Smooth muscle cell (in vitro differentiated cells): ENCODE measurements around the gene RPL15. TPM values are rescaled to one million over a fixed set of nuclear protein-coding genes. Genes with fewer than 3 reads are reported as not detected.

Experiments used
- DNase-seq: peaks from one replicate; lab custom pipeline; 2025; ENCODE audit not compliant: unreplicated experiment; lab: John Stamatoyannopoulos, UW
- H2AFZ ChIP-seq: fragments of 200-600 bp; sonication (generic); 2 replicates; pipeline ENCODE4 v1.6.0; 2016; ENCODE audit warnings: antibody characterized with exemption, low read depth, mild to moderate bottlenecking
- H3F3A ChIP-seq: fragments of 200-600 bp; sonication (generic); 2 replicates; pipeline ENCODE4 v1.6.0; 2017; ENCODE audit warnings: antibody characterized with exemption, low read depth
- H3K27ac ChIP-seq: fragments of 200-600 bp; sonication (generic); 2 replicates; pipeline ENCODE4 v1.5.1; 2016; ENCODE audit warnings: low read depth, mild to moderate bottlenecking
- H3K27me3 ChIP-seq: fragments of 200-600 bp; sonication (generic); 2 replicates; pipeline ENCODE4 v1.6.1; 2016; ENCODE audit warnings: low read depth, mild to moderate bottlenecking
- H3K36me3 ChIP-seq: fragments of 200-600 bp; sonication (generic); 2 replicates; pipeline ENCODE4 v1.5.1; 2016; ENCODE audit warnings: low read depth
- H3K4me1 ChIP-seq: fragments of 200-600 bp; sonication (generic); 2 replicates; pipeline ENCODE4 v1.5.1; 2016; ENCODE audit warnings: low read depth
- H3K4me2 ChIP-seq: fragments of 200-600 bp; sonication (generic); 2 replicates; pipeline ENCODE4 v1.6.0; 2016; ENCODE audit warnings: mild to moderate bottlenecking
- H3K4me3 ChIP-seq: fragments of 200-600 bp; sonication (generic); 2 replicates; pipeline ENCODE4 v1.5.1; 2016; ENCODE audit warnings: mild to moderate bottlenecking
- H3K79me2 ChIP-seq: fragments of 200-600 bp; sonication (generic); 2 replicates; pipeline ENCODE4 v1.6.0; 2016; ENCODE audit warnings: low read depth, mild to moderate bottlenecking
- H3K9ac ChIP-seq: fragments of 200-600 bp; sonication (generic); 2 replicates; pipeline ENCODE4 v1.6.0; 2016; ENCODE audit warnings: low read depth
- H3K9me3 ChIP-seq: fragments of 200-600 bp; sonication (generic); replicated peaks from 2 replicates; pipeline ENCODE4 v1.5.1; 2016; ENCODE audit warnings: low read depth
- H4K20me1 ChIP-seq: fragments of 200-600 bp; sonication (generic); 2 replicates; pipeline ENCODE4 v1.6.0; 2016; ENCODE audit warnings: low read depth
- WGBS: methylation state at CpG from one replicate; pipeline ENCODE4 v1.1.7; 2016; ENCODE audit warnings: low lambda C conversion rate; 5-methylcytosine and 5-hydroxymethylcytosine counted together
- polyA plus RNA-seq: library from polyadenylated mRNA; unstranded; fragments of >200 nt; fragmentation: Nextera tagmentation; extraction: Ambion mirVana; gene quantifications from 2 replicates; pipeline ENCODE4 v1.2.1, GENCODE V29; 2016
- total RNA-seq: library from RNA; depleted of rRNA; stranded (reverse); fragments of >200 nt; gene quantifications from 2 replicates; pipeline ENCODE4 v1.2.3, GENCODE V29; 2014
- TF ChIP-seq, protein P1 (sequence below): fragments of 200-600 bp; sonication (generic); IDR thresholded peaks from 2 replicates; pipeline ENCODE4 v1.5.1; 2017; ENCODE audit warnings: borderline replicate concordance, mild to moderate bottlenecking, antibody characterized with exemption; ENCODE audit not compliant: insufficient read depth, poor library complexity, severe bottlenecking

The RPL15 gene
- total and polyA plus RNA-seq, 2 experiments from 2014 or later, result 1,471 to 2,505 TPM

GRCh38 chr3:23919628-23920027, 2.7 kb downstream of the RPL15 start:
- Histone ChIP-seq H3K9ac (no peak overlapping the region), H3K9me3 (no peaks in the 10 kb centered on the region), H3K79me2 (peaks cover 28% of the 10 kb centered on the region), H3K36me3 (no peaks in the 10 kb centered on the region), H3K4me3 (no peak overlapping the region), H4K20me1 (peaks cover 41% of the 10 kb centered on the region), H3K27me3 (no peaks in the 10 kb centered on the region), H3K4me1 (peaks cover 23% of the 10 kb centered on the region), H3K27ac (no peak overlapping the region), H3K4me2 (peak overlapping the region; percentile 99), H3F3A (peaks cover 21% of the 10 kb centered on the region), H2AFZ (no peak overlapping the region)
- 93% methylated on average over 2 of the region's 2 CpGs for WGBS
- no peak for DNase-seq
- TF ChIP-seq, protein P1, sequence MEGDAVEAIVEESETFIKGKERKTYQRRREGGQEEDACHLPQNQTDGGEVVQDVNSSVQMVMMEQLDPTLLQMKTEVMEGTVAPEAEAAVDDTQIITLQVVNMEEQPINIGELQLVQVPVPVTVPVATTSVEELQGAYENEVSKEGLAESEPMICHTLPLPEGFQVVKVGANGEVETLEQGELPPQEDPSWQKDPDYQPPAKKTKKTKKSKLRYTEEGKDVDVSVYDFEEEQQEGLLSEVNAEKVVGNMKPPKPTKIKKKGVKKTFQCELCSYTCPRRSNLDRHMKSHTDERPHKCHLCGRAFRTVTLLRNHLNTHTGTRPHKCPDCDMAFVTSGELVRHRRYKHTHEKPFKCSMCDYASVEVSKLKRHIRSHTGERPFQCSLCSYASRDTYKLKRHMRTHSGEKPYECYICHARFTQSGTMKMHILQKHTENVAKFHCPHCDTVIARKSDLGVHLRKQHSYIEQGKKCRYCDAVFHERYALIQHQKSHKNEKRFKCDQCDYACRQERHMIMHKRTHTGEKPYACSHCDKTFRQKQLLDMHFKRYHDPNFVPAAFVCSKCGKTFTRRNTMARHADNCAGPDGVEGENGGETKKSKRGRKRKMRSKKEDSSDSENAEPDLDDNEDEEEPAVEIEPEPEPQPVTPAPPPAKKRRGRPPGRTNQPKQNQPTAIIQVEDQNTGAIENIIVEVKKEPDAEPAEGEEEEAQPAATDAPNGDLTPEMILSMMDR, result no peak

DNA sequence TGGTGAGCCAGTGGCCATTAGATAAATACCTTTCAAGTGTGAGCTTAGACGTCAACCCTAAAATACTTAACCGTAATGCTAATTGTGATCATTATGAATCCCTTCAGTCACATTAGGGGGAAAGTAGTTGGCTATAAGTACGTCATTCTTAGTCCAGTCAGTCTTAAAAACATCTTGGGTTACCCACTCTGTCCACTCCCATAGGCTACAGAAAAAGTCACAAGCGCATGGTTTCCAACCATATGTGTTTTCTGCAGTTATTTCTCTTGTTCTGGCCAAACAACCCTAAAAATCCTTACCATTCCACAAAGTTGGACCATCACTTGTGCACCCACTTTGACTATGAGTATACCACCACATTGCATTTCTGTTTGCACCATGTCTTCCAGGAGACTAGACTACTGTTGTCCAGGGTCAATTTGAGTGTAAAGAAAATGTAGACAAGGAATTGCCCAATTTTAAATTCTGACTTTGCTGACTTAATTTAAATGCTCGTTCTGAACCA, 3.3 kb downstream of the RPL15 start:
- Histone ChIP-seq H3K9me3 (no peaks in the 10 kb centered on the region), H3K4me1 (peaks cover 19% of the 10 kb centered on the region), H4K20me1 (peaks cover 41% of the 10 kb centered on the region), H3F3A (peaks cover 21% of the 10 kb centered on the region), H3K9ac (no peak overlapping the region), H3K4me2 (peak overlapping the region; percentile 99), H3K79me2 (peaks cover 22% of the 10 kb centered on the region), H2AFZ (no peak overlapping the region), H3K27ac (peak overlapping the region; percentile 36), H3K4me3 (no peak overlapping the region), H3K27me3 (no peaks in the 10 kb centered on the region), H3K36me3 (no peaks in the 10 kb centered on the region)
- WGBS, result 88% methylated on average over 5 of the region's 5 CpGs
- TF ChIP-seq, protein P1, result no peak
- no peak for DNase-seq

- H4K20me1 ChIP-seq, result peaks cover 41% of the 10 kb centered on the region
- TF ChIP-seq, protein P1, result no peak
- no peaks in the 10 kb centered on the region for H3K9me3 ChIP-seq
- H3K36me3 ChIP-seq, result no peaks in the 10 kb centered on the region
- H3K9ac ChIP-seq, result no peak overlapping the region
- H3K27ac ChIP-seq, result no peak overlapping the region
- H3K4me3 ChIP-seq, result no peak overlapping the region
- H3F3A ChIP-seq, result peaks cover 21% of the 10 kb centered on the region
- H3K79me2 ChIP-seq, result peaks cover 21% of the 10 kb centered on the region
- WGBS, result 92% methylated on average over 3 of the region's 3 CpGs
- H3K4me1 ChIP-seq, result peaks cover 10% of the 10 kb centered on the region
- no peaks in the 10 kb centered on the region for H3K27me3 ChIP-seq
- no peak for DNase-seq
- H3K4me2 ChIP-seq, result no peak overlapping the region
- no peak overlapping the region for H2AFZ ChIP-seq
Observed at GRCh38 chr3:23921052-23921511, 4.2 kb downstream of the RPL15 start.

- Histone ChIP-seq H4K20me1 (peaks cover 26% of the 10 kb centered on the region), H3K36me3 (no peaks in the 10 kb centered on the region), H2AFZ (no peak overlapping the region), H3K4me3 (no peak overlapping the region), H3K27ac (no peak overlapping the region), H3K9me3 (no peaks in the 10 kb centered on the region), H3K79me2 (peaks cover 3% of the 10 kb centered on the region), H3K27me3 (no peaks in the 10 kb centered on the region), H3F3A (peaks cover 12% of the 10 kb centered on the region), H3K4me2 (no peak overlapping the region), H3K9ac (no peak overlapping the region), H3K4me1 (peaks cover 3% of the 10 kb centered on the region)
- no peak for DNase-seq
- TF ChIP-seq, protein P1, result no peak
- 47% methylated on average over 2 of the region's 2 CpGs for WGBS
Observed at GRCh38 chr3:23923786-23924185, 6.9 kb downstream of the RPL15 start.
